HepG2 (cell line): ENCODE measurements around the gene NDC80. TPM values are rescaled to one million over a fixed set of nuclear protein-coding genes. Genes with fewer than 3 reads are reported as not detected.
A peak's percentile ranks its signal among the peaks of the same experiment; 100 is the strongest.

Experiments
- AGO2 ChIP-seq: fragments of 200-400 bp; formaldehyde crosslinking; optimal IDR thresholded peaks from 2 replicates; pipeline ENCODE3; 2017; ENCODE audit warnings: mild to moderate bottlenecking, low read depth, low read length, moderate library complexity
- CEBPG ChIP-seq: IDR thresholded peaks from 2 replicates; pipeline ENCODE4 v1.6.1; 2016
- CREM ChIP-seq, 2 experiments: sonication (generic) in 1 of 2; formaldehyde crosslinking in 1 of 2; IDR thresholded peaks; 2 replicates each; pipeline versions ENCODE4 v1.4.0 to v1.6.1; 2016 to 2020; ENCODE audit warnings: antibody characterized with exemption in 1 of 2, mild to moderate bottlenecking in 1 of 2, missing genetic modification reagents in 1 of 2
- EP300 ChIP-seq, 3 experiments: sonication (generic) in 1 of 3; formaldehyde crosslinking in 1 of 3; IDR thresholded peaks; 2 replicates each; pipeline versions ENCODE4 v1.5.1 to v1.6.1; 2011 to 2020; ENCODE audit warnings: low read depth in 2 of 3, low read length in 2 of 3, borderline replicate concordance in 1 of 3, improper control_type of control experiment in 1 of 3, mild to moderate bottlenecking in 1 of 3, missing genetic modification reagents in 1 of 3, moderate library complexity in 1 of 3
- HCFC1 ChIP-seq: fragments of 150-350 bp; IDR thresholded peaks from 2 replicates; pipeline ENCODE4 v1.6.1; 2014; ENCODE audit warnings: low read depth, low read length
- HMG20A ChIP-seq: IDR thresholded peaks from 2 replicates; pipeline ENCODE4 v1.6.1; 2016; ENCODE audit warnings: borderline replicate concordance
- IRF2 ChIP-seq: IDR thresholded peaks from 2 replicates; pipeline ENCODE4 v1.6.1; 2018; ENCODE audit warnings: missing genetic modification reagents, missing compliant biosample characterization
- SOX13 ChIP-seq, 3 experiments: fragments of 450-650 bp in 1 of 3; sonication (generic) in 1 of 3; formaldehyde crosslinking in 1 of 3; IDR thresholded peaks in 2 of 3; conservative IDR thresholded peaks in 1 of 3; 2 replicates each; pipeline versions ENCODE4 v1.5.0 to v1.6.1; 2016 to 2020; ENCODE audit warnings: antibody characterized with exemption in 1 of 3, mild to moderate bottlenecking in 1 of 3, missing compliant biosample characterization in 1 of 3, missing genetic modification reagents in 1 of 3, moderate library complexity in 1 of 3
- ZNF615 ChIP-seq: sonication (generic); formaldehyde crosslinking; IDR thresholded peaks from 2 replicates; pipeline ENCODE4 v1.5.0; 2020; ENCODE audit warnings: mild to moderate bottlenecking, missing genetic modification reagents, borderline replicate concordance
- polyA plus RNA-seq, 8 experiments: library from polyadenylated mRNA; depleted of rRNA in 3 of 8; stranded (reverse) in 7 of 8; unstranded in 1 of 8; fragments of >200 nt; fragmentation: Illumina TruSeq in 4 of 8; extraction: Trizol in 4 of 8; gene quantifications; 2 replicates each; pipeline versions ENCODE4 v1.2.1 to v1.2.3, GENCODE V29; 2011 to 2016; ENCODE audit warnings: low read depth in 4 of 8, missing spikeins in 1 of 8, mixed read lengths in 1 of 8; ENCODE audit not compliant: insufficient read depth in 1 of 8
- total RNA-seq, 5 experiments: library from RNA; depleted of rRNA; stranded (reverse); fragments of >200 nt; fragmentation: Illumina TruSeq; extraction: Trizol; gene quantifications; 2 replicates each; pipeline ENCODE4 v1.2.3, GENCODE V29; 2016; ENCODE audit warnings: low read depth in 1 of 5
- TF ChIP-seq, protein P1 (sequence below): fragments of 450-650 bp; IDR thresholded peaks from 2 replicates; pipeline ENCODE4 v1.6.1; 2017; ENCODE audit warnings: mild to moderate bottlenecking

NDC80 gene
- total and polyA plus RNA-seq, 2 of the 13 experiments (the other 11 are each of a cell fraction or from before 2014, with no cell fraction given) = 9.6 to 33.0 TPM

DNA sequence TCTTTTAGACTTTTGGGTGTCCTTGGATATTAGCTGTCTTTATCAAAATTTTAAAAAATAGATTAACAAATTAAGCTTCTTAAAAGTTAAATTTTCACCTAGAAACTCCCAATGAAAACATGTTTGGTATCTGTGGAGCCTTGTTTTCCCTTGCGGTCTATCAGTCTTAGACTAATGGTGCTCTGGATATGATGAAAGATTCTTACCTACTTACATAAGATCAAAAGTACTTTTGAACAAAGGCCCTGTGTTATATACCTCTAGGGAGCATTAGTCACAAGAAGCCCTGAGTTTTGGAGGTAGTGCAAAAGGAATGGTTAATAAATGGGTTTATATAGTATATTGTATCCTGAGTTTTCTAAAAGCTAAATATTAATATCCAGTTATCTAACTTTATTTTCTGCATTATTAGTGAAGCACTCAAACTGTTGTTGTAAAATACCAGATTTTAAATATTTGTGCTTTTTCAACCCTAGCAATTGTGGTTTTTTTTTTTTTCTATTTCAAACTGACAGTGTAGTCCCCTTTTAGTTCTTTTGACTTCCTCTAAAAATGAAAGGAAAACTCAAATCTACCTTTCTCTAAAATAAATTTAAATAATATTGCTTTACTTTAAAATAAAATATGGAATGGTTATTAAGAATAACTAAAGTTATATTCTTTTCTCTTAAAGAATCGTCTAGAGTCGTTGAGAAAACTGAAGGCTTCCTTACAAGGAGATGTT is 18.1 kb downstream of the NDC80 start (continued):
- TF ChIP-seq ZNF615 (CRISPR knock-in tag) = no peak
- no peak for TF ChIP-seq AGO2
- TF ChIP-seq, protein P1, sequence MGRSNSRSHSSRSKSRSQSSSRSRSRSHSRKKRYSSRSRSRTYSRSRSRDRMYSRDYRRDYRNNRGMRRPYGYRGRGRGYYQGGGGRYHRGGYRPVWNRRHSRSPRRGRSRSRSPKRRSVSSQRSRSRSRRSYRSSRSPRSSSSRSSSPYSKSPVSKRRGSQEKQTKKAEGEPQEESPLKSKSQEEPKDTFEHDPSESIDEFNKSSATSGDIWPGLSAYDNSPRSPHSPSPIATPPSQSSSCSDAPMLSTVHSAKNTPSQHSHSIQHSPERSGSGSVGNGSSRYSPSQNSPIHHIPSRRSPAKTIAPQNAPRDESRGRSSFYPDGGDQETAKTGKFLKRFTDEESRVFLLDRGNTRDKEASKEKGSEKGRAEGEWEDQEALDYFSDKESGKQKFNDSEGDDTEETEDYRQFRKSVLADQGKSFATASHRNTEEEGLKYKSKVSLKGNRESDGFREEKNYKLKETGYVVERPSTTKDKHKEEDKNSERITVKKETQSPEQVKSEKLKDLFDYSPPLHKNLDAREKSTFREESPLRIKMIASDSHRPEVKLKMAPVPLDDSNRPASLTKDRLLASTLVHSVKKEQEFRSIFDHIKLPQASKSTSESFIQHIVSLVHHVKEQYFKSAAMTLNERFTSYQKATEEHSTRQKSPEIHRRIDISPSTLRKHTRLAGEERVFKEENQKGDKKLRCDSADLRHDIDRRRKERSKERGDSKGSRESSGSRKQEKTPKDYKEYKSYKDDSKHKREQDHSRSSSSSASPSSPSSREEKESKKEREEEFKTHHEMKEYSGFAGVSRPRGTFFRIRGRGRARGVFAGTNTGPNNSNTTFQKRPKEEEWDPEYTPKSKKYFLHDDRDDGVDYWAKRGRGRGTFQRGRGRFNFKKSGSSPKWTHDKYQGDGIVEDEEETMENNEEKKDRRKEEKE = no peak
- TF ChIP-seq CEBPG (CRISPR knock-in tag) = peak; percentile 84
- no peak for TF ChIP-seq HCFC1
- peak in 1 of 2 experiments; percentile 53; a peak in 2 of 4 replicates for TF ChIP-seq EP300 (IDR thresholded peaks at IDR 0.05; ENCODE audit: low read depth in 2 of 2, low read length in 2 of 2)
- TF ChIP-seq EP300 (CRISPR knock-in tag; IDR thresholded peaks at IDR 0.05; ENCODE audit: borderline replicate concordance) = no peak
- TF ChIP-seq CREM (IDR thresholded peaks at IDR 0.05) = peak; percentile 12; the same call in 1 of the 2 replicates
- no peak for TF ChIP-seq CREM (CRISPR knock-in tag; IDR thresholded peaks at IDR 0.05)
- TF ChIP-seq HMG20A = 0 out of 2 replicates have a peak, but pooled peaks have one; percentile 21
- no peak for TF ChIP-seq SOX13 (IDR thresholded peaks at IDR 0.05)
- TF ChIP-seq SOX13 (CRISPR knock-in tag; conservative IDR thresholded peaks at IDR 0.05 in 1 of 2, IDR thresholded peaks at IDR 0.05 in 1 of 2) = peak in 1 of 2 experiments; percentile 21; a peak in 1 of 4 replicates
- TF ChIP-seq IRF2 (CRISPR knock-in tag) = no peak
